ENCODE results near the gene AMIGO2.

- TF ChIP-seq POLR2A (IDR thresholded peaks at IDR 0.05; ENCODE audit: low read depth, low read length) (no peak), PAX5 (IDR thresholded peaks at IDR 0.05; ENCODE audit: insufficient read depth, low read length, severe bottlenecking) (no peak)
These were observed 859 bp downstream of the AMIGO2 start for GRCh38 chr12:47078733-47079467.
